CD14-positive monocyte (primary cell): ENCODE measurements around the gene HELLS. TPM values are rescaled to one million over a fixed set of nuclear protein-coding genes. Genes with fewer than 3 reads are reported as not detected.
A peak's percentile ranks its signal among the peaks of the same experiment; 100 is the strongest.

Experiments used
- DNase-seq, 3 donors: peaks; one replicate each; pipeline ENCODE4 v3.0.0-alpha.2; 2011 to 2022
- H2AFZ ChIP-seq: 2 replicates; pipeline ENCODE4 v1.6.0; 2012; ENCODE audit warnings: mild to moderate bottlenecking, low read depth, low read length, inconsistent platforms; ENCODE audit not compliant: insufficient read depth, poor library complexity, severe bottlenecking
- H3K27ac ChIP-seq, 2 donors: 1 replicate in 1 of 2; 2 replicates in 1 of 2; pipeline ENCODE4 v1.5.1; 2012 to 2013; ENCODE audit warnings: low read length in 2 of 2, control low read depth in 1 of 2, inconsistent platforms in 1 of 2, low read depth in 1 of 2, mild to moderate bottlenecking in 1 of 2
- H3K27me3 ChIP-seq, 2 donors: one replicate each; pipeline versions ENCODE4 v1.6.0 to v1.6.1; 2011 to 2013; ENCODE audit warnings: low read length in 2 of 2; ENCODE audit not compliant: control insufficient read depth in 2 of 2, insufficient read depth in 2 of 2
- H3K36me3 ChIP-seq, 2 donors: replicated peaks in 1 of 2; 1 replicate in 1 of 2; 2 replicates in 1 of 2; pipeline versions ENCODE4 v1.5.1 to v1.6.1; 2012 to 2013; ENCODE audit warnings: low read length in 2 of 2, control low read depth in 1 of 2, inconsistent platforms in 1 of 2, mild to moderate bottlenecking in 1 of 2; ENCODE audit not compliant: insufficient read depth in 2 of 2, control insufficient read depth in 1 of 2
- H3K4me1 ChIP-seq, 2 donors: 1 replicate in 1 of 2; 2 replicates in 1 of 2; pipeline versions ENCODE4 v1.5.1 to v1.6.1; 2012 to 2013; ENCODE audit warnings: low read length in 2 of 2, control low read depth in 1 of 2, inconsistent platforms in 1 of 2, mild to moderate bottlenecking in 1 of 2, moderate library complexity in 1 of 2; ENCODE audit not compliant: insufficient read depth in 2 of 2, control insufficient read depth in 1 of 2
- H3K4me2 ChIP-seq: replicated peaks from 2 replicates; pipeline ENCODE3; 2012; ENCODE audit warnings: low read length, moderate library complexity, mild to moderate bottlenecking; ENCODE audit not compliant: poor library complexity, severe bottlenecking; ENCODE audit errors: extremely low read depth
- H3K4me3 ChIP-seq, 3 experiments: fragments of 200-600 bp in 1 of 3; sonication (generic) in 1 of 3; replicated peaks in 1 of 3; 1 replicate in 2 of 3; 2 replicates in 1 of 3; pipeline ENCODE4 v1.5.1; 2011 to 2013; ENCODE audit warnings: low read length in 3 of 3, mild to moderate bottlenecking in 3 of 3, control low read depth in 2 of 3, low read depth in 2 of 3, inconsistent platforms in 1 of 3, moderate library complexity in 1 of 3
- H3K79me2 ChIP-seq: 2 replicates; pipeline ENCODE4 v1.6.0; 2012; ENCODE audit warnings: mild to moderate bottlenecking, control low read depth, inconsistent platforms, low read length, moderate library complexity; ENCODE audit not compliant: insufficient read depth
- H3K9ac ChIP-seq: 2 replicates; pipeline ENCODE4 v1.6.0; 2017; ENCODE audit warnings: low read length, mild to moderate bottlenecking; ENCODE audit not compliant: insufficient read depth, poor library complexity, severe bottlenecking
- H3K9me3 ChIP-seq, 2 donors: replicated peaks in 1 of 2; 1 replicate in 1 of 2; 2 replicates in 1 of 2; pipeline versions ENCODE4 v1.5.1 to v1.6.1; 2012 to 2013; ENCODE audit warnings: low read length in 2 of 2, control low read depth in 1 of 2; ENCODE audit not compliant: control insufficient read depth in 1 of 2, insufficient read depth in 1 of 2
- H4K20me1 ChIP-seq: 2 replicates; pipeline ENCODE4 v1.6.0; 2012; ENCODE audit warnings: mild to moderate bottlenecking, low read length, control low read depth, moderate library complexity; ENCODE audit not compliant: insufficient read depth
- H3K27ac Mint-ChIP-seq, 7 donors: one replicate each; pipeline ENCODE4 v1.8.0; 2020; ENCODE audit warnings: mild to moderate bottlenecking in 7 of 7, mixed read lengths in 7 of 7, moderate library complexity in 6 of 7, inconsistent platforms in 2 of 7
- H3K27me3 Mint-ChIP-seq, 3 donors: one replicate each; pipeline ENCODE4 v1.8.0; 2021 to 2022; ENCODE audit warnings: low read depth in 3 of 3, mild to moderate bottlenecking in 3 of 3, mixed read lengths in 3 of 3, moderate library complexity in 3 of 3, inconsistent platforms in 1 of 3
- H3K36me3 Mint-ChIP-seq, 2 donors: one replicate each; pipeline ENCODE4 v1.8.0; 2020; ENCODE audit warnings: mixed read lengths in 2 of 2, inconsistent platforms in 1 of 2, mild to moderate bottlenecking in 1 of 2
- H3K4me1 Mint-ChIP-seq: one replicate; pipeline ENCODE4 v1.8.0; 2020; ENCODE audit warnings: mild to moderate bottlenecking, mixed read lengths
- H3K4me3 Mint-ChIP-seq, 2 donors: one replicate each; pipeline ENCODE4 v1.8.0; 2020; ENCODE audit warnings: mild to moderate bottlenecking in 2 of 2, mixed read lengths in 2 of 2, moderate library complexity in 1 of 2
- H3K9me3 Mint-ChIP-seq, 7 donors: one replicate each; pipeline ENCODE4 v1.8.0; 2020 to 2022; ENCODE audit warnings: mixed read lengths in 7 of 7, mild to moderate bottlenecking in 6 of 7, moderate library complexity in 6 of 7, inconsistent platforms in 2 of 7
- CTCF ChIP-seq: fragments of 200-600 bp; IDR thresholded peaks from one replicate; pipeline ENCODE4 v1.8.0; 2022; ENCODE audit warnings: antibody characterized with exemption, mild to moderate bottlenecking
- WGBS: methylation state at CpG from one replicate; pipeline ENCODE4 v1.1.5; 2013; ENCODE audit warnings: missing lambda C conversion rate; ENCODE audit not compliant: insufficient coverage; 5-methylcytosine and 5-hydroxymethylcytosine counted together
- intact Hi-C, 2 donors: fragments of 100-400 bp; cut with micrococcal nuclease; formaldehyde crosslinking; loops; one replicate each; pipeline versions ENCODE4 v1.15.0 to v1.15.1; 2023
- polyA minus RNA-seq: library from RNA; depleted of rRNA, polyadenylated mRNA; stranded (reverse); fragments of >200 nt; gene quantifications from 2 replicates; pipeline ENCODE4 v1.2.3, GENCODE V29; 2012
- polyA plus RNA-seq, 3 donors: library from polyadenylated mRNA; depleted of rRNA in 1 of 3; unstranded in 2 of 3; stranded (reverse) in 1 of 3; fragments of 300-500 nt in 2 of 3; fragments of >200 nt in 1 of 3; fragmentation: Illumina TruSeq in 2 of 3; gene quantifications; 1 replicate in 2 of 3; 2 replicates in 1 of 3; pipeline ENCODE4 v1.2.3, GENCODE V29; 2012 to 2021
- total RNA-seq, 12 experiments: library from RNA in 1 of 12; stranded (reverse) in 1 of 12; fragments of 120-200 nt in 1 of 12; gene quantifications; one replicate each; pipeline ENCODE4 v1.2.4 and lab custom pipeline; 2013 to 2026; ENCODE audit warnings: mixed read lengths in 6 of 12, inconsistent platforms in 1 of 12

The HELLS gene
- total RNA-seq (2013): 1.2 TPM
- polyA plus RNA-seq (under 1 TPM; 0.04 to 0.39 (median 0.07) TPM), polyA minus RNA-seq (0.56 and 1.1 TPM in 2 replicates), total RNA-seq (lab: John Stamatoyannopoulos, UW) (2.7 to 31.0 (median 4.4) reads per million in 11 experiments)

DNA sequence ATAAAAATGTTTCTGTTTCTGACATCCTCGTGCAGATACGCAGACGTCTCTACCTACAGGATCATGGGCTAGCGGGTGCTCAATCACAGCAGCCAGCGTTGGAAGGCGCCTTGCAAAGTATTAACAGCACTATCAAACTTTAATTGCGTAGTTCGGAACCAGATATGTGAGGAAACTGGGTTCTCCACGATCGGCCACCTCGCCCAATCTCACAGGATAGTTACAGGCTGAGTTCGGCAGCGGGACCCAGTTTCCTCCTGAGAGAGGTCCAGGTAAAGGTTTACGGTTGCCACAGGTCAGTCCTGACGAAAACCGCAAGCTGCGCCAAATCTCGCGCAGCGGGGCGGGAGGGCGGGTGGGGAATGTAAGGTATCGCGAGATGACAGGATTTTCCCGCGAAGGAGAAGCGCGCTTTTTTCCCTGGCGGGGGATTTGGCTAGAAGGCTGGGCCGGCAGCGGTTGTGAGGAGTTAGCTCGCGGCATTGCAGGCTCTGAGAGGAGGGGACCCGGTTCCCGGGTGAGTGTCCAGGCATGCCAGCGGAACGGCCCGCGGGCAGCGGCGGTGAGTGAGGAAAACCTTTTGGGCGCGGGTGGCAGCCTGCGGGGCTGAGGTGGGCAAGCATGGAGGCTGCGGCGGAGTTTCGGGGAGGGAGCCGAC is at the start of gene HELLS:
Gene HELLS, plus strand, starts transcription at position 398 of the 658 bp plus-strand sequence. Its CDS starts 134 bp downstream, at position 532.
- peaks cover 3 to 4% of the 10 kb centered on the region in 2 donors for H3K36me3 Mint-ChIP-seq
- H3K4me3 Mint-ChIP-seq: peak within 1 kb of the TSS; percentile 99
- no peaks in the 10 kb centered on the region for H3K9me3 Mint-ChIP-seq
- under 1% methylated on average over 39 of the region's 48 CpGs for WGBS
- H3K4me3 ChIP-seq: peak within 1 kb of the TSS; percentile 70 to 97 (median 94)
- peaks cover 24 to 25% of the 10 kb centered on the region in 2 donors for H3K4me1 ChIP-seq
- H3K9ac ChIP-seq: peak within 1 kb of the TSS; percentile 66
- TF ChIP-seq CTCF: no peak
- peak within 1 kb of the TSS; percentile 46 to 71 for H3K27ac ChIP-seq
- peaks cover 35% of the 10 kb centered on the region for H3K79me2 ChIP-seq
- peak within 1 kb of the TSS; percentile 98 for H2AFZ ChIP-seq
- no peaks in the 10 kb centered on the region for H3K36me3 ChIP-seq
- H3K9me3 ChIP-seq: no peaks in the 10 kb centered on the region
- H3K27ac Mint-ChIP-seq: peak within 1 kb of the TSS; percentile 71 to 90 (median 77)
- H3K4me2 ChIP-seq: peak within 1 kb of the TSS; percentile 85
- intact Hi-C loops: no loop called here
- H4K20me1 ChIP-seq: no peaks in the 10 kb centered on the region
- DNase-seq: peak; percentile 52 to 67 (median 60)
- peaks cover 25% of the 10 kb centered on the region for H3K4me1 Mint-ChIP-seq
- H3K27me3 Mint-ChIP-seq: peaks cover 0 to under 1% (median 0%) of the 10 kb centered on the region in 3 donors
- no peaks in the 10 kb centered on the region for H3K27me3 ChIP-seq

DNA sequence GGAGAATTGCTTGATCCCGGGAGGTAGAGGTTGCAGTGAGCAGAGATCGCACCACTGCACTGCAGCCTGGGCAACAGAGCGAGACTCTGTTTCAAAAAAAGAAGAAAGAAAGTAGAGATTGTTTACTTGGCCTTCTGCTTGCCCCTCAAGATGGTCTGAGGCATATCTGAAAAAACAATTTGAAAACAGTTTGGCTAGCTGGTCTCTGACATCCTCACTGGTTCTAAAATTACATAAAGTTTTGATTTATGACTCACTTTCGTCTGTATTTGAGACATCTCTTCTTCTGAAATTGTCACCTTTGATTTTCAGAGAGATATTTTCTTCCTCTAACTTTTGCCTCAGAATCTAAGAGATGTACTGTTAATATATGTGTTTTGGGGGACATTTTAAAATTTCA is 49.6 kb upstream of the HELLS start:
- Histone ChIP-seq H3K79me2 (no peaks in the 10 kb centered on the region), H3K4me3 (no peak overlapping the region), H4K20me1 (peaks cover 12% of the 10 kb centered on the region), H3K4me2 (no peak overlapping the region), H3K4me1 (no peaks in the 10 kb centered on the region), H2AFZ (no peak overlapping the region), H3K27me3 (no peaks in the 10 kb centered on the region), H3K9ac (no peak overlapping the region), H3K27ac (no peak overlapping the region), H3K36me3 (peaks cover 0 to 6% of the 10 kb centered on the region in 2 donors), H3K9me3 (no peaks in the 10 kb centered on the region)
- Mint-ChIP-seq H3K9me3 (no peaks in the 10 kb centered on the region), H3K27me3 (no peaks in the 10 kb centered on the region), H3K4me3 (no peak overlapping the region), H3K27ac (peak overlapping the region in 2 of 7 donors; percentile 26 to 68), H3K36me3 (peaks cover 0 to 19% of the 10 kb centered on the region in 2 donors), H3K4me1 (peaks cover 2% of the 10 kb centered on the region)
- TF ChIP-seq CTCF: no peak
- WGBS: 100% methylated on average over 3 of the region's 4 CpGs
- DNase-seq: no peak
- intact Hi-C loops: no loop called here
